Gastroesophageal sphincter (tissue), 4 donors: ENCODE results near the gene FGFRL1. TPM values are rescaled to one million over a fixed set of nuclear protein-coding genes. Genes with fewer than 3 reads are reported as not detected.

Experiments
- ATAC-seq: fragments of 150-250 bp; one replicate; pipeline ENCODE4 v1.9.1; 2016; ENCODE audit warnings: mild to moderate bottlenecking, moderate library complexity
- H3K27ac ChIP-seq, 4 donors: fragments of 200-600 bp; sonication (generic) in 3 of 4; 1 replicate in 3 of 4; 2 replicates in 1 of 4; pipeline ENCODE4 v1.5.1; 2016 to 2019
- H3K27me3 ChIP-seq: fragments of 200-600 bp; sonication (generic); one replicate; pipeline ENCODE4 v1.5.1; 2019
- H3K36me3 ChIP-seq, 2 donors: fragments of 200-600 bp; sonication (generic); one replicate each; pipeline ENCODE4 v1.5.1; 2019; ENCODE audit warnings: control low read depth in 1 of 2
- H3K4me1 ChIP-seq, 3 donors: fragments of 200-600 bp; sonication (generic); 1 replicate in 2 of 3; 2 replicates in 1 of 3; pipeline ENCODE4 v1.5.1; 2016 to 2019; ENCODE audit warnings: control low read depth in 2 of 3
- H3K4me3 ChIP-seq, 2 donors: fragments of 200-600 bp; sonication (generic); one replicate each; pipeline ENCODE4 v1.5.1; 2019; ENCODE audit warnings: mild to moderate bottlenecking in 1 of 2, moderate library complexity in 1 of 2
- H3K9me3 ChIP-seq, 3 donors: fragments of 200-600 bp; sonication (generic); one replicate each; pipeline ENCODE4 v1.5.1; 2017 to 2019; ENCODE audit warnings: control low read depth in 2 of 3
- CTCF ChIP-seq, 4 experiments: fragments of 200-600 bp in 2 of 4; fragments of 450-650 bp in 2 of 4; sonication (generic) in 1 of 4; IDR thresholded peaks; one replicate each; pipeline ENCODE4 v1.5.1; 2017 to 2019; ENCODE audit warnings: antibody characterized with exemption in 4 of 4, mild to moderate bottlenecking in 2 of 4, moderate library complexity in 2 of 4
- EP300 ChIP-seq: sonication (generic); formaldehyde crosslinking; IDR thresholded peaks from one replicate; pipeline ENCODE4 v1.6.1; 2017; ENCODE audit warnings: antibody characterized with exemption, mild to moderate bottlenecking
- POLR2A ChIP-seq, 2 donors: fragments of 450-650 bp; IDR thresholded peaks; one replicate each; pipeline ENCODE4 v1.6.1; 2017; ENCODE audit warnings: antibody characterized with exemption in 2 of 2, mild to moderate bottlenecking in 2 of 2, moderate library complexity in 1 of 2
- POLR2AphosphoS5 ChIP-seq: sonication (generic); formaldehyde crosslinking; IDR thresholded peaks from one replicate; pipeline ENCODE4 v1.6.1; 2017; ENCODE audit warnings: antibody characterized with exemption
- WGBS, 2 donors: methylation state at CpG; one replicate each; pipeline ENCODE4 v1.1.5; 2018; ENCODE audit warnings: low coverage in 1 of 2; 5-methylcytosine and 5-hydroxymethylcytosine counted together
- total RNA-seq, 4 donors: library from RNA; depleted of rRNA; stranded (reverse); fragments of >200 nt; gene quantifications; one replicate each; pipeline ENCODE4 v1.1.0, GENCODE V29; 2016

Gene FGFRL1
- total RNA-seq, 4 donors from 2014 or later = 21.9 to 36.8 (median 25.4) TPM

- H3K4me1 ChIP-seq = peaks cover 0 to 8% (median 0%) of the 10 kb centered on the region in 3 donors
- H3K27me3 ChIP-seq = peaks cover 79% of the 10 kb centered on the region
- WGBS, 2 donors = 71% methylated on average over 9 of the region's 10 CpGs; no CpG with 5 or more reads in 1 of the 2 donors
- no peak overlapping the region for H3K4me3 ChIP-seq
- no peak for ATAC-seq
- TF ChIP-seq EP300 = no peak
- TF ChIP-seq POLR2A (IDR thresholded peaks at IDR 0.05) = no peak
- TF ChIP-seq POLR2AphosphoS5 = no peak
- TF ChIP-seq CTCF (IDR thresholded peaks at IDR 0.05) = no peak
- H3K27ac ChIP-seq = no peak overlapping the region
- no peaks in the 10 kb centered on the region for H3K36me3 ChIP-seq
- no peaks in the 10 kb centered on the region for H3K9me3 ChIP-seq
These were observed 48.7 kb downstream of the FGFRL1 start for GRCh38 chr4:1060121-1060520.

DNA sequence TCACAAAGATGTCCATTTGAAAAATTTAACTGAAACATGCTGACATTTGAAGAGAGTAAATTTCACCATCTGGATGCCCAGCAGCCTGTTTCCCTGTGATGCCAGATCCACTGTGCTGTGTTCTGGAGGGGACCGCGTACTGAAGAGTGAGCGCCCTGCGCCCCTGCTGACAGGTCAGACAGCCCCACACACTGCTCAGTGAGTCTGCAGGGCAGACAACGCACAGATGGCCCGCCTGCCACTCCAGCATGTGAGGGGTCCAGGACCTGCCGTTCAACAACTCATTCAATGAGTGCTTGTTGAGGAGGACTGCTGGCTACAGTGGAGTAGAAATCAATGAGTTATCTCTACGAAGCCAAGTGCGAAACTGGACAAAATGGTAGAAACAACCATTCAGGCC lies 49.2 kb downstream of the FGFRL1 start:
- Histone ChIP-seq H3K4me1 (peaks cover 0 to 3% (median 0%) of the 10 kb centered on the region in 3 donors), H3K9me3 (no peaks in the 10 kb centered on the region), H3K36me3 (no peaks in the 10 kb centered on the region), H3K4me3 (no peak overlapping the region), H3K27me3 (peaks cover 80% of the 10 kb centered on the region), H3K27ac (no peak overlapping the region)
- 72% methylated on average over 4 of the region's 9 CpGs; no CpG with 5 or more reads in 1 of the 2 donors for WGBS, 2 donors
- no peak for ATAC-seq
- TF ChIP-seq POLR2A (IDR thresholded peaks at IDR 0.05) (no peak), CTCF (IDR thresholded peaks at IDR 0.05) (no peak), EP300 (no peak), POLR2AphosphoS5 (no peak)

GRCh38 chr4:1061056-1061700 lies 49.8 kb downstream of the FGFRL1 start:
- H3K36me3 ChIP-seq = no peaks in the 10 kb centered on the region
- H3K27me3 ChIP-seq = peaks cover 78% of the 10 kb centered on the region
- WGBS, 2 donors = 89 to 90% methylated on average over 5 to 10 of the region's 14 CpGs
- H3K27ac ChIP-seq = no peak overlapping the region
- TF ChIP-seq POLR2AphosphoS5 (no peak), EP300 (no peak), CTCF (IDR thresholded peaks at IDR 0.05) (no peak), POLR2A (IDR thresholded peaks at IDR 0.05) (no peak)
- H3K9me3 ChIP-seq = no peaks in the 10 kb centered on the region
- no peak overlapping the region for H3K4me3 ChIP-seq
- ATAC-seq = no peak
- no peaks in the 10 kb centered on the region for H3K4me1 ChIP-seq

- no peaks in the 10 kb centered on the region for H3K36me3 ChIP-seq
- H3K27ac ChIP-seq = no peak overlapping the region
- H3K4me1 ChIP-seq = no peaks in the 10 kb centered on the region
- 76 to 84% methylated on average over 6 of the region's 6 CpGs for WGBS, 2 donors
- H3K27me3 ChIP-seq = peaks cover 74% of the 10 kb centered on the region
- H3K9me3 ChIP-seq = no peaks in the 10 kb centered on the region
- no peak overlapping the region for H3K4me3 ChIP-seq
- no peak for TF ChIP-seq EP300
- no peak for TF ChIP-seq POLR2AphosphoS5
- TF ChIP-seq POLR2A (IDR thresholded peaks at IDR 0.05) = no peak
- no peak for TF ChIP-seq CTCF (IDR thresholded peaks at IDR 0.05)
- no peak for ATAC-seq
These were observed 50.3 kb downstream of the FGFRL1 start for GRCh38 chr4:1061760-1062159.

DNA sequence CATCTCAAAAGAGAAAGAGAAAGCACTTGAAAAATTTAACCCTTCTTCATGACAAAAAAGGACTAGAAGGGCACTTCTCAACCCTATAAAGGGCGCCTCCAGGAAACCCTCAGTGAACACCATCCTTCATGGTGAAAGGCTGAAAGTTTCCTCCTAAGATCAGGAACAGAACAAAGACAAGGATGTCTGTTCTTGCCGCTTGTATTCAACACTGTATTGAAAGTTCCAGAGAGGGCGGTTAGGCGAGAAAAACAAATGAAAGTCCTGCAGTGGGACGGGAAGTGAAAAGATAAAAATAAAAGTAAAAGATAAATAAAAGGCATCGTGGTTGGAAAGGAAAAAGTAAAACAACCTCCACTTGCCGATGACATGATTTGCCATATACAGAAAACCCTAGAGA lies 51.0 kb downstream of the FGFRL1 start:
- H3K36me3 ChIP-seq = no peaks in the 10 kb centered on the region
- TF ChIP-seq CTCF (IDR thresholded peaks at IDR 0.05) (no peak), POLR2AphosphoS5 (no peak), EP300 (no peak), POLR2A (IDR thresholded peaks at IDR 0.05) (no peak)
- H3K4me3 ChIP-seq = no peak overlapping the region
- H3K27me3 ChIP-seq = peaks cover 67% of the 10 kb centered on the region
- no peak for ATAC-seq
- WGBS, 2 donors = 52 to 65% methylated on average over 6 to 7 of the region's 7 CpGs
- H3K4me1 ChIP-seq = no peaks in the 10 kb centered on the region
- H3K27ac ChIP-seq = no peak overlapping the region
- no peaks in the 10 kb centered on the region for H3K9me3 ChIP-seq
